ENCODE measurements around the gene UBE2E2.

Gene UBE2E2

DNA sequence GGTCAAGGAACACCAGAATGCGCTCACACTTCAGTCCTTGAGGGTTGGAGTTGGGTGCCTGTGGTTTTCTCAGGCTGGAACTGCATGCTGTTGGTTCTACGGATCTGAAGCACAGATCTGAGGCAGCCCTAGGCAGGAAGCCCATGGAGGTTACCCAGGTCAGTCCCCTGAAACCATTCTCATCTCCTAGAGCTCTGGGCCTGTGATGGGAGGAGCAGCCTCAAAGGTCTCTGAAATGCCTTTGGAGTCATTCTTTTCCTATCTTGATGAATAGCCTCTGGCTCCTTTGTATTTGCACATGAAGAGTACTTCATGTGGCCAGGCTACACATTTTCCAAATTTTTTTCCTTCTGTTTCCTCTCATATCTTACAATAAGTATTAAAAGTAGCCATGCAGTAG, 423.3 kb downstream of the UBE2E2 start:
- POLR2A ChIA-PET, result no interaction called here
- H3K4me3 ChIP-seq (ENCODE audit: low read depth, low read length), result no peak overlapping the region
- CTCF ChIA-PET, result no interaction called here
- TF ChIP-seq ZNF571 (tag by site-specific recombination; IDR thresholded peaks at IDR 0.05) (no peak), ZNF302 (tag by site-specific recombination; IDR thresholded peaks at IDR 0.05; ENCODE audit: low read depth) (no peak), ZNF529 (tag by site-specific recombination; IDR thresholded peaks at IDR 0.05; ENCODE audit: insufficient replicate concordance) (no peak), ZIC2 (tag by site-specific recombination; IDR thresholded peaks at IDR 0.05) (no peak)
- TF ChIP-seq, protein P1, sequence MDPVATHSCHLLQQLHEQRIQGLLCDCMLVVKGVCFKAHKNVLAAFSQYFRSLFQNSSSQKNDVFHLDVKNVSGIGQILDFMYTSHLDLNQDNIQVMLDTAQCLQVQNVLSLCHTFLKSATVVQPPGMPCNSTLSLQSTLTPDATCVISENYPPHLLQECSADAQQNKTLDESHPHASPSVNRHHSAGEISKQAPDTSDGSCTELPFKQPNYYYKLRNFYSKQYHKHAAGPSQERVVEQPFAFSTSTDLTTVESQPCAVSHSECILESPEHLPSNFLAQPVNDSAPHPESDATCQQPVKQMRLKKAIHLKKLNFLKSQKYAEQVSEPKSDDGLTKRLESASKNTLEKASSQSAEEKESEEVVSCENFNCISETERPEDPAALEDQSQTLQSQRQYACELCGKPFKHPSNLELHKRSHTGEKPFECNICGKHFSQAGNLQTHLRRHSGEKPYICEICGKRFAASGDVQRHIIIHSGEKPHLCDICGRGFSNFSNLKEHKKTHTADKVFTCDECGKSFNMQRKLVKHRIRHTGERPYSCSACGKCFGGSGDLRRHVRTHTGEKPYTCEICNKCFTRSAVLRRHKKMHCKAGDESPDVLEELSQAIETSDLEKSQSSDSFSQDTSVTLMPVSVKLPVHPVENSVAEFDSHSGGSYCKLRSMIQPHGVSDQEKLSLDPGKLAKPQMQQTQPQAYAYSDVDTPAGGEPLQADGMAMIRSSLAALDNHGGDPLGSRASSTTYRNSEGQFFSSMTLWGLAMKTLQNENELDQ (tag by site-specific recombination; IDR thresholded peaks at IDR 0.05; ENCODE audit: low read depth), result no peak
- TF ChIP-seq, protein P2, sequence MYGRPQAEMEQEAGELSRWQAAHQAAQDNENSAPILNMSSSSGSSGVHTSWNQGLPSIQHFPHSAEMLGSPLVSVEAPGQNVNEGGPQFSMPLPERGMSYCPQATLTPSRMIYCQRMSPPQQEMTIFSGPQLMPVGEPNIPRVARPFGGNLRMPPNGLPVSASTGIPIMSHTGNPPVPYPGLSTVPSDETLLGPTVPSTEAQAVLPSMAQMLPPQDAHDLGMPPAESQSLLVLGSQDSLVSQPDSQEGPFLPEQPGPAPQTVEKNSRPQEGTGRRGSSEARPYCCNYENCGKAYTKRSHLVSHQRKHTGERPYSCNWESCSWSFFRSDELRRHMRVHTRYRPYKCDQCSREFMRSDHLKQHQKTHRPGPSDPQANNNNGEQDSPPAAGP (tag by site-specific recombination; IDR thresholded peaks at IDR 0.05), result no peak
- TF ChIP-seq, protein P3, sequence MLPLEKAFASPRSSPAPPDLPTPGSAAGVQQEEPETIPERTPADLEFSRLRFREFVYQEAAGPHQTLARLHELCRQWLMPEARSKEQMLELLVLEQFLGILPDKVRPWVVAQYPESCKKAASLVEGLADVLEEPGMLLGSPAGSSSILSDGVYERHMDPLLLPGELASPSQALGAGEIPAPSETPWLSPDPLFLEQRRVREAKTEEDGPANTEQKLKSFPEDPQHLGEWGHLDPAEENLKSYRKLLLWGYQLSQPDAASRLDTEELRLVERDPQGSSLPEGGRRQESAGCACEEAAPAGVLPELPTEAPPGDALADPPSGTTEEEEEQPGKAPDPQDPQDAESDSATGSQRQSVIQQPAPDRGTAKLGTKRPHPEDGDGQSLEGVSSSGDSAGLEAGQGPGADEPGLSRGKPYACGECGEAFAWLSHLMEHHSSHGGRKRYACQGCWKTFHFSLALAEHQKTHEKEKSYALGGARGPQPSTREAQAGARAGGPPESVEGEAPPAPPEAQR (tag by site-specific recombination; IDR thresholded peaks at IDR 0.05), result no peak
- H3K4me1 ChIP-seq (ENCODE audit: control insufficient read depth, insufficient read depth, low read length), result peaks cover 5% of the 10 kb centered on the region
- no peak overlapping the region for H3K27ac ChIP-seq (ENCODE audit: extremely low read depth, low read depth, low read length)
- H3K9me3 ChIP-seq (ENCODE audit: control insufficient read depth, insufficient read depth, low read depth, low read length), result no peaks in the 10 kb centered on the region
- no peaks in the 10 kb centered on the region for H3K36me3 ChIP-seq (ENCODE audit: control insufficient read depth in 2 of 2, insufficient read depth in 1 of 2, low read length in 2 of 2)

DNA sequence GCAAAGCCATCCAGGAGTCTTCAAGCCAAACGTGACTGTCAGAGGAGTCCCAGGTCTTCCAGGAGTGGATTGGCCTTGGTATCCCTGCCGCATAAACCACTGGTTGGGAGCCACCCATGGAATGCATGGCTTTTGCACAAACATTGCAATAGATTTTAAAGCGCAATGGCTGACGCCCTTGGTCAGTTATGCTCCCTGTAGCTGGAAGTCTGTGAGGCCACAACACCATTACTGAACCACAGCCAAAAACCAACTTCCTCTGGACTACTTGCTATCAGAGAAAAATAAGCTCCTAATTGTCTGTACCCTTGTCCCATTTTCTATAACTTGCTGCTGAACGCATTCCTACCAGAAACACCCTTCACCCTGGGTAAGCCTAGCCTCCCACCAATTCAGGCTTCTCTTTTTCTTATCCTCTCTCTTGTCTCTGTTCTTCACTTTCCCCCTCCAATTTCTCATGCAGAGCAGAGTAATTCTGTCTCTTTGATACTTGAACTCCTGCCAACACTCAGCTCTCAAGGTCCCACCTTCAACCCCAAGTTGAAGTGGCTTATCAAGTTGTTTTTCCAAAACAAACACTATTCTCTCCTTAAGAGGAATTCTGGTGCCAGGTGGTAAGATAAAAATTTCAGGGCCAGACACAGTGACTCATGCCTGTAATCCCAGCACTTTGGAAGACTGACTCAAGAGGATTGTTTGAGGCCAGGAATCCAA, 426.2 kb downstream of the UBE2E2 start:
- Histone ChIP-seq H3K9me3 (ENCODE audit: control insufficient read depth, insufficient read depth, low read depth, low read length) (no peaks in the 10 kb centered on the region), H3K4me1 (ENCODE audit: control insufficient read depth, insufficient read depth, low read length) (peaks cover 7% of the 10 kb centered on the region), H3K36me3 (ENCODE audit: control insufficient read depth in 2 of 2, insufficient read depth in 1 of 2, low read length in 2 of 2) (no peaks in the 10 kb centered on the region), H3K27ac (ENCODE audit: extremely low read depth, low read depth, low read length) (peak overlapping the region; percentile 48; the same call in 1 of the 2 replicates), H3K4me3 (ENCODE audit: low read depth, low read length) (no peak overlapping the region)
- CTCF ChIA-PET, result no interaction called here
- POLR2A ChIA-PET, result interaction anchor here (1.2 kb wide), 1 partner anchor 288 kb away, joined by 3 read pairs; the partner anchor contains the start of genes NKIRAS1 and RPL15
- TF ChIP-seq ZNF747 (tag by site-specific recombination; IDR thresholded peaks at IDR 0.05) (no peak), ZNF510 (tag by site-specific recombination; IDR thresholded peaks at IDR 0.05; ENCODE audit: insufficient replicate concordance) (no peak), ZNF521 (tag by site-specific recombination; IDR thresholded peaks at IDR 0.05) (no peak), KLF7 (tag by site-specific recombination; IDR thresholded peaks at IDR 0.05; ENCODE audit: borderline replicate concordance) (no peak), GLI2 (tag by site-specific recombination; IDR thresholded peaks at IDR 0.05; ENCODE audit: borderline replicate concordance, low read depth) (peak; percentile 55; the same call in 1 of the 2 replicates), ZNF175 (tag by site-specific recombination; IDR thresholded peaks at IDR 0.05) (no peak), KLF1 (tag by site-specific recombination; IDR thresholded peaks at IDR 0.05) (peak; percentile 48; the same call in 1 of the 2 replicates), ZNF530 (tag by site-specific recombination; IDR thresholded peaks at IDR 0.05; ENCODE audit: low read depth) (no peak), ZNF266 (tag by site-specific recombination; IDR thresholded peaks at IDR 0.05; ENCODE audit: low read depth) (no peak), ZNF548 (tag by site-specific recombination; IDR thresholded peaks at IDR 0.05) (no peak), ZNF335 (tag by site-specific recombination; conservative IDR thresholded peaks at IDR 0.05) (peak; percentile 37)
- TF ChIP-seq, protein P4, sequence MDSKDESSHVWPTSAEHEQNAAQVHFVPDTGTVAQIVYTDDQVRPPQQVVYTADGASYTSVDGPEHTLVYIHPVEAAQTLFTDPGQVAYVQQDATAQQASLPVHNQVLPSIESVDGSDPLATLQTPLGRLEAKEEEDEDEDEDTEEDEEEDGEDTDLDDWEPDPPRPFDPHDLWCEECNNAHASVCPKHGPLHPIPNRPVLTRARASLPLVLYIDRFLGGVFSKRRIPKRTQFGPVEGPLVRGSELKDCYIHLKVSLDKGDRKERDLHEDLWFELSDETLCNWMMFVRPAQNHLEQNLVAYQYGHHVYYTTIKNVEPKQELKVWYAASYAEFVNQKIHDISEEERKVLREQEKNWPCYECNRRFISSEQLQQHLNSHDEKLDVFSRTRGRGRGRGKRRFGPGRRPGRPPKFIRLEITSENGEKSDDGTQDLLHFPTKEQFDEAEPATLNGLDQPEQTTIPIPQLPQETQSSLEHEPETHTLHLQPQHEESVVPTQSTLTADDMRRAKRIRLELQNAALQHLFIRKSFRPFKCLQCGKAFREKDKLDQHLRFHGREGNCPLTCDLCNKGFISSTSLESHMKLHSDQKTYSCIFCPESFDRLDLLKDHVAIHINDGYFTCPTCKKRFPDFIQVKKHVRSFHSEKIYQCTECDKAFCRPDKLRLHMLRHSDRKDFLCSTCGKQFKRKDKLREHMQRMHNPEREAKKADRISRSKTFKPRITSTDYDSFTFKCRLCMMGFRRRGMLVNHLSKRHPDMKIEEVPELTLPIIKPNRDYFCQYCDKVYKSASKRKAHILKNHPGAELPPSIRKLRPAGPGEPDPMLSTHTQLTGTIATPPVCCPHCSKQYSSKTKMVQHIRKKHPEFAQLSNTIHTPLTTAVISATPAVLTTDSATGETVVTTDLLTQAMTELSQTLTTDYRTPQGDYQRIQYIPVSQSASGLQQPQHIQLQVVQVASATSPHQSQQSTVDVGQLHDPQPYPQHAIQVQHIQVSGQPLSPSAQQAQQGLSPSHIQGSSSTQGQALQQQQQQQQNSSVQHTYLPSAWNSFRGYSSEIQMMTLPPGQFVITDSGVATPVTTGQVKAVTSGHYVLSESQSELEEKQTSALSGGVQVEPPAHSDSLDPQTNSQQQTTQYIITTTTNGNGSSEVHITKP (tag by site-specific recombination; IDR thresholded peaks at IDR 0.05), result peak; percentile 63
- TF ChIP-seq, protein P5, sequence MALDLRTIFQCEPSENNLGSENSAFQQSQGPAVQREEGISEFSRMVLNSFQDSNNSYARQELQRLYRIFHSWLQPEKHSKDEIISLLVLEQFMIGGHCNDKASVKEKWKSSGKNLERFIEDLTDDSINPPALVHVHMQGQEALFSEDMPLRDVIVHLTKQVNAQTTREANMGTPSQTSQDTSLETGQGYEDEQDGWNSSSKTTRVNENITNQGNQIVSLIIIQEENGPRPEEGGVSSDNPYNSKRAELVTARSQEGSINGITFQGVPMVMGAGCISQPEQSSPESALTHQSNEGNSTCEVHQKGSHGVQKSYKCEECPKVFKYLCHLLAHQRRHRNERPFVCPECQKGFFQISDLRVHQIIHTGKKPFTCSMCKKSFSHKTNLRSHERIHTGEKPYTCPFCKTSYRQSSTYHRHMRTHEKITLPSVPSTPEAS (tag by site-specific recombination; IDR thresholded peaks at IDR 0.05), result no peak

Data from HEK293 (cell line).